SK-N-SH treated with all-trans-retinoic acid at 6 μM for 48 hours (cell line): ENCODE results near the gene GOLGA1.

Experiments
- ATAC-seq: fragments of 200-7000 bp; cut with Tn5 transposase; 3 replicates; pipeline ENCODE4 v1.9.1; 2020; ENCODE audit warnings: mild to moderate bottlenecking, moderate library complexity
- ARNTL ChIP-seq: fragments of 450-650 bp; formaldehyde crosslinking; IDR thresholded peaks from 2 replicates; pipeline ENCODE4 v1.5.0; 2020; ENCODE audit warnings: low read depth, mild to moderate bottlenecking, moderate library complexity, borderline replicate concordance
- BACH2 ChIP-seq: fragments of 250-450 bp; sonication (Bioruptor Pico); IDR thresholded peaks from 2 replicates; pipeline ENCODE4 v1.9.0; 2021; ENCODE audit warnings: mild to moderate bottlenecking, borderline replicate concordance
- CSDC2 ChIP-seq: fragments of 250-450 bp; sonication (Bioruptor Pico); IDR thresholded peaks from 2 replicates; pipeline ENCODE4 v1.5.0; 2020; ENCODE audit warnings: mild to moderate bottlenecking, moderate library complexity
- ESRRG ChIP-seq: fragments of 250-450 bp; sonication (Bioruptor Pico); IDR thresholded peaks from 2 replicates; pipeline ENCODE4 v1.6.1; 2021; ENCODE audit warnings: mild to moderate bottlenecking
- OSR1 ChIP-seq: fragments of 250-450 bp; sonication (Bioruptor Pico); IDR thresholded peaks from 2 replicates; pipeline ENCODE4 v1.8.0; 2022; ENCODE audit warnings: moderate library complexity, mild to moderate bottlenecking, inconsistent platforms
- PPARA ChIP-seq: fragments of 250-450 bp; sonication (Bioruptor Pico); IDR thresholded peaks from 2 replicates; pipeline ENCODE4 v1.5.0; 2020; ENCODE audit warnings: mild to moderate bottlenecking, borderline replicate concordance
- RARB ChIP-seq: fragments of 250-450 bp; sonication (Bioruptor Pico); IDR thresholded peaks from 2 replicates; pipeline ENCODE4 v1.8.0; 2021; ENCODE audit warnings: mild to moderate bottlenecking, moderate library complexity
- SNAI2 ChIP-seq: fragments of 250-450 bp; sonication (Bioruptor Pico); IDR thresholded peaks from 2 replicates; pipeline ENCODE4 v1.5.0; 2020; ENCODE audit warnings: mild to moderate bottlenecking, moderate library complexity
- TCF4 ChIP-seq: fragments of 250-450 bp; sonication (Bioruptor Pico); IDR thresholded peaks from 2 replicates; pipeline ENCODE4 v1.8.0; 2021; ENCODE audit warnings: mild to moderate bottlenecking, moderate library complexity, borderline replicate concordance
- ZC3H10 ChIP-seq: fragments of 250-450 bp; sonication (Bioruptor Pico); IDR thresholded peaks from 2 replicates; pipeline ENCODE4 v1.5.1; 2021; ENCODE audit warnings: mild to moderate bottlenecking, moderate library complexity
- ZFP3 ChIP-seq: fragments of 250-450 bp; sonication (Bioruptor Pico); IDR thresholded peaks from 2 replicates; pipeline ENCODE4 v1.5.0; 2020; ENCODE audit warnings: mild to moderate bottlenecking, moderate library complexity
- ZFP30 ChIP-seq: fragments of 450-650 bp; formaldehyde crosslinking; IDR thresholded peaks from 2 replicates; pipeline ENCODE4 v1.5.0; 2022; ENCODE audit warnings: mild to moderate bottlenecking, moderate library complexity
- ZNF565 ChIP-seq: fragments of 450-650 bp; formaldehyde crosslinking; conservative IDR thresholded peaks from 2 replicates; pipeline ENCODE4 v1.5.0; 2020; ENCODE audit warnings: low read depth, mild to moderate bottlenecking, moderate library complexity
- ZNF70 ChIP-seq: fragments of 450-650 bp; formaldehyde crosslinking; IDR thresholded peaks from 2 replicates; pipeline ENCODE4 v1.5.0; 2020; ENCODE audit warnings: mild to moderate bottlenecking, moderate library complexity
- ZNF8 ChIP-seq: fragments of 450-650 bp; formaldehyde crosslinking; IDR thresholded peaks from 2 replicates; pipeline ENCODE4 v1.5.0; 2020; ENCODE audit warnings: mild to moderate bottlenecking, moderate library complexity
- TF ChIP-seq, protein P1 (sequence below): fragments of 250-450 bp; sonication (Bioruptor Pico); IDR thresholded peaks from 2 replicates; pipeline ENCODE4 v1.5.1; 2021; ENCODE audit warnings: mild to moderate bottlenecking, moderate library complexity
- TF ChIP-seq, protein P2 (sequence below): fragments of 250-450 bp; sonication (Bioruptor Pico); IDR thresholded peaks from 2 replicates; pipeline ENCODE4 v1.5.1; 2020; ENCODE audit warnings: low read depth, mild to moderate bottlenecking, moderate library complexity
- TF ChIP-seq, protein P3 (sequence below): fragments of 250-450 bp; sonication (Bioruptor Pico); IDR thresholded peaks from 2 replicates; pipeline ENCODE4 v1.8.0; 2020; ENCODE audit warnings: mild to moderate bottlenecking, moderate library complexity, borderline replicate concordance
- TF ChIP-seq, protein P4 (sequence below): fragments of 250-450 bp; sonication (Bioruptor Pico); IDR thresholded peaks from 2 replicates; pipeline ENCODE4 v1.8.0; 2021; ENCODE audit warnings: low read depth, mild to moderate bottlenecking, moderate library complexity, borderline replicate concordance
- TF ChIP-seq, protein P5 (sequence below): fragments of 250-450 bp; sonication (Bioruptor Pico); IDR thresholded peaks from 2 replicates; pipeline ENCODE4 v1.5.0; 2020; ENCODE audit warnings: mild to moderate bottlenecking, moderate library complexity

GOLGA1 gene

DNA sequence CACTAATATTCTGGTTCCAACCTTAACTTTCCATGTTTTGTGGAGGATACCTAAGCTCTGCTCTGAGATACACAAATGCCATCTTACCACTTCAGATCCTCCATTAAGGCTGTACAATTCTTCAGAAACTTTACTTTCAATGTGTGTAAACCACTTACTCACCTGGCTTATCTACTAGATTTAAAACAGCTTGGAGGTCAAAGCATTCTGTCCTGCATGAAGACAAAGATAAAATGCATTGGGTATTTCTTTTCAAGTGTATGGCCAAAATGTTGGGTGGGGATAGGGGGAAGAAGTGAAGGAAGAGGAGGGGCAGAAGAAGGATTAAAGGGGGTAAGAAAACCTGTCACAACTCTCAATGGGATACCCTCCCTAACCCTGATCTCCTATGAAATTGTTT is 939 bp downstream of the GOLGA1 start:
- ATAC-seq: no peak
- TF ChIP-seq OSR1 (CRISPR knock-in tag) (no peak), ZNF70 (CRISPR knock-in tag) (peak; percentile 76)

DNA sequence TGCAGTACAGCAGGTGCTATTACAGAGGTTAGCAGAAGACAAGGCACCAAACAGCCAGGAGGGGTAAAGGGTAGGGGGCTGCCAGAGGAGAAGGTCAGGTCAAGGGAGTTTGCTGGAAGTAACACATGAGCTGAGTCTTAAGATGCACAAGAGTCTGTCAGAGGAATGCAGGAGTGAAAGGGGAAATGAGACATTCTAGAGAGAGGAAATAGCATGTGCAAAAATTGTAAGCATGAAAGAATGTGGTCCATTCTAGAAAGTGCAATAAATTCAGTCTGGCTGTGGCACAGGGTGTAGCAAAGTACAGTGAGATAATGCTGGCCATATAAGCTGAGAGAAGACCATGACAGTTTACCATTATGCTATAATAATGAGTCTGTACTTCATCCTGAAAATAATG is 6.6 kb downstream of the GOLGA1 start:
- ATAC-seq: peak; percentile 71
- TF ChIP-seq, protein P1, sequence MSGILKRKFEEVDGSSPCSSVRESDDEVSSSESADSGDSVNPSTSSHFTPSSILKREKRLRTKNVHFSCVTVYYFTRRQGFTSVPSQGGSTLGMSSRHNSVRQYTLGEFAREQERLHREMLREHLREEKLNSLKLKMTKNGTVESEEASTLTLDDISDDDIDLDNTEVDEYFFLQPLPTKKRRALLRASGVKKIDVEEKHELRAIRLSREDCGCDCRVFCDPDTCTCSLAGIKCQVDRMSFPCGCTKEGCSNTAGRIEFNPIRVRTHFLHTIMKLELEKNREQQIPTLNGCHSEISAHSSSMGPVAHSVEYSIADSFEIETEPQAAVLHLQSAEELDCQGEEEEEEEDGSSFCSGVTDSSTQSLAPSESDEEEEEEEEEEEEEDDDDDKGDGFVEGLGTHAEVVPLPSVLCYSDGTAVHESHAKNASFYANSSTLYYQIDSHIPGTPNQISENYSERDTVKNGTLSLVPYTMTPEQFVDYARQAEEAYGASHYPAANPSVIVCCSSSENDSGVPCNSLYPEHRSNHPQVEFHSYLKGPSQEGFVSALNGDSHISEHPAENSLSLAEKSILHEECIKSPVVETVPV (CRISPR knock-in tag): no peak
- TF ChIP-seq OSR1 (CRISPR knock-in tag) (no peak), ZFP30 (CRISPR knock-in tag) (no peak), ZNF8 (CRISPR knock-in tag) (no peak), CSDC2 (CRISPR knock-in tag) (no peak), ZC3H10 (CRISPR knock-in tag) (no peak), ESRRG (CRISPR knock-in tag) (no peak), SNAI2 (CRISPR knock-in tag) (no peak), ZNF70 (CRISPR knock-in tag) (no peak), PPARA (CRISPR knock-in tag) (no peak), ZNF565 (CRISPR knock-in tag) (no peak), BACH2 (CRISPR knock-in tag) (no peak), RARB (no peak), TCF4 (CRISPR knock-in tag) (no peak), ZFP3 (CRISPR knock-in tag) (no peak)
- TF ChIP-seq, protein P2, sequence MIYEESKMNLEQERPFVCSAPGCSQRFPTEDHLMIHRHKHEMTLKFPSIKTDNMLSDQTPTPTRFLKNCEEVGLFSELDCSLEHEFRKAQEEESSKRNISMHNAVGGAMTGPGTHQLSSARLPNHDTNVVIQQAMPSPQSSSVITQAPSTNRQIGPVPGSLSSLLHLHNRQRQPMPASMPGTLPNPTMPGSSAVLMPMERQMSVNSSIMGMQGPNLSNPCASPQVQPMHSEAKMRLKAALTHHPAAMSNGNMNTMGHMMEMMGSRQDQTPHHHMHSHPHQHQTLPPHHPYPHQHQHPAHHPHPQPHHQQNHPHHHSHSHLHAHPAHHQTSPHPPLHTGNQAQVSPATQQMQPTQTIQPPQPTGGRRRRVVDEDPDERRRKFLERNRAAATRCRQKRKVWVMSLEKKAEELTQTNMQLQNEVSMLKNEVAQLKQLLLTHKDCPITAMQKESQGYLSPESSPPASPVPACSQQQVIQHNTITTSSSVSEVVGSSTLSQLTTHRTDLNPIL (CRISPR knock-in tag): no peak
- TF ChIP-seq, protein P3, sequence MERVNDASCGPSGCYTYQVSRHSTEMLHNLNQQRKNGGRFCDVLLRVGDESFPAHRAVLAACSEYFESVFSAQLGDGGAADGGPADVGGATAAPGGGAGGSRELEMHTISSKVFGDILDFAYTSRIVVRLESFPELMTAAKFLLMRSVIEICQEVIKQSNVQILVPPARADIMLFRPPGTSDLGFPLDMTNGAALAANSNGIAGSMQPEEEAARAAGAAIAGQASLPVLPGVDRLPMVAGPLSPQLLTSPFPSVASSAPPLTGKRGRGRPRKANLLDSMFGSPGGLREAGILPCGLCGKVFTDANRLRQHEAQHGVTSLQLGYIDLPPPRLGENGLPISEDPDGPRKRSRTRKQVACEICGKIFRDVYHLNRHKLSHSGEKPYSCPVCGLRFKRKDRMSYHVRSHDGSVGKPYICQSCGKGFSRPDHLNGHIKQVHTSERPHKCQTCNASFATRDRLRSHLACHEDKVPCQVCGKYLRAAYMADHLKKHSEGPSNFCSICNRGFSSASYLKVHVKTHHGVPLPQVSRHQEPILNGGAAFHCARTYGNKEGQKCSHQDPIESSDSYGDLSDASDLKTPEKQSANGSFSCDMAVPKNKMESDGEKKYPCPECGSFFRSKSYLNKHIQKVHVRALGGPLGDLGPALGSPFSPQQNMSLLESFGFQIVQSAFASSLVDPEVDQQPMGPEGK (CRISPR knock-in tag): no peak
- TF ChIP-seq, protein P4, sequence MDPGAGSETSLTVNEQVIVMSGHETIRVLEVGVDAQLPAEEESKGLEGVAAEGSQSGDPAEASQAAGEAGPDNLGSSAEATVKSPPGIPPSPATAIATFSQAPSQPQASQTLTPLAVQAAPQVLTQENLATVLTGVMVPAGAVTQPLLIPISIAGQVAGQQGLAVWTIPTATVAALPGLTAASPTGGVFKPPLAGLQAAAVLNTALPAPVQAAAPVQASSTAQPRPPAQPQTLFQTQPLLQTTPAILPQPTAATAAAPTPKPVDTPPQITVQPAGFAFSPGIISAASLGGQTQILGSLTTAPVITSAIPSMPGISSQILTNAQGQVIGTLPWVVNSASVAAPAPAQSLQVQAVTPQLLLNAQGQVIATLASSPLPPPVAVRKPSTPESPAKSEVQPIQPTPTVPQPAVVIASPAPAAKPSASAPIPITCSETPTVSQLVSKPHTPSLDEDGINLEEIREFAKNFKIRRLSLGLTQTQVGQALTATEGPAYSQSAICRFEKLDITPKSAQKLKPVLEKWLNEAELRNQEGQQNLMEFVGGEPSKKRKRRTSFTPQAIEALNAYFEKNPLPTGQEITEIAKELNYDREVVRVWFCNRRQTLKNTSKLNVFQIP: no peak
- TF ChIP-seq, protein P5, sequence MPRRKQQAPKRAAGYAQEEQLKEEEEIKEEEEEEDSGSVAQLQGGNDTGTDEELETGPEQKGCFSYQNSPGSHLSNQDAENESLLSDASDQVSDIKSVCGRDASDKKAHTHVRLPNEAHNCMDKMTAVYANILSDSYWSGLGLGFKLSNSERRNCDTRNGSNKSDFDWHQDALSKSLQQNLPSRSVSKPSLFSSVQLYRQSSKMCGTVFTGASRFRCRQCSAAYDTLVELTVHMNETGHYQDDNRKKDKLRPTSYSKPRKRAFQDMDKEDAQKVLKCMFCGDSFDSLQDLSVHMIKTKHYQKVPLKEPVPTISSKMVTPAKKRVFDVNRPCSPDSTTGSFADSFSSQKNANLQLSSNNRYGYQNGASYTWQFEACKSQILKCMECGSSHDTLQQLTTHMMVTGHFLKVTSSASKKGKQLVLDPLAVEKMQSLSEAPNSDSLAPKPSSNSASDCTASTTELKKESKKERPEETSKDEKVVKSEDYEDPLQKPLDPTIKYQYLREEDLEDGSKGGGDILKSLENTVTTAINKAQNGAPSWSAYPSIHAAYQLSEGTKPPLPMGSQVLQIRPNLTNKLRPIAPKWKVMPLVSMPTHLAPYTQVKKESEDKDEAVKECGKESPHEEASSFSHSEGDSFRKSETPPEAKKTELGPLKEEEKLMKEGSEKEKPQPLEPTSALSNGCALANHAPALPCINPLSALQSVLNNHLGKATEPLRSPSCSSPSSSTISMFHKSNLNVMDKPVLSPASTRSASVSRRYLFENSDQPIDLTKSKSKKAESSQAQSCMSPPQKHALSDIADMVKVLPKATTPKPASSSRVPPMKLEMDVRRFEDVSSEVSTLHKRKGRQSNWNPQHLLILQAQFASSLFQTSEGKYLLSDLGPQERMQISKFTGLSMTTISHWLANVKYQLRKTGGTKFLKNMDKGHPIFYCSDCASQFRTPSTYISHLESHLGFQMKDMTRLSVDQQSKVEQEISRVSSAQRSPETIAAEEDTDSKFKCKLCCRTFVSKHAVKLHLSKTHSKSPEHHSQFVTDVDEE: no peak
- TF ChIP-seq, all 23 proteins: peak for 0

DNA sequence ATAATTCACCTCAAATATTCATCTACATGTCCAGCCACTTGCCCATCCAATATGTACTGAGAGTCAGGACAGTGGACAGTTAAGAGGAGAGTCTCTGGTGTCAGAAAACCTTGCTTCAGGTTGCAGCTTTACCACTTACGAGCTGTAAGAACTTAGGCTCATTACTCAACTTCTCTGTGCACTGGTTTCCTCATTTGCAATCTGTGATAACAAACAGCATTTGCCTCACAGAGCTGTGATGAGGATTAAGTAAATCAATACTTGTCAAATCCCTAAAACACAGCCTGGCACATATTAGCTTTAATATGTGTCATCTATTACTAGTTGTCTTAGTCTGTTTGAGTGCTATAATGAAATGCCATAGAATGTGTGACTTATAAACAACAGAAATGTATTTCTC is 8.6 kb downstream of the GOLGA1 start:
- no peak for ATAC-seq
- no peak for TF ChIP-seq BACH2 (CRISPR knock-in tag)
- TF ChIP-seq OSR1 (CRISPR knock-in tag): no peak
- TF ChIP-seq, protein P1 (CRISPR knock-in tag): no peak
- TF ChIP-seq TCF4 (CRISPR knock-in tag): no peak
- no peak for TF ChIP-seq ARNTL
- TF ChIP-seq, protein P5: no peak
